Measurements from ENCODE around the gene DYDC2.
"Not testable (repeated sequence)": the region's sequence is repeated elsewhere in the genome, so short reads cannot be mapped to it uniquely, and the experiment has no call there.

The DYDC2 gene

DNA sequence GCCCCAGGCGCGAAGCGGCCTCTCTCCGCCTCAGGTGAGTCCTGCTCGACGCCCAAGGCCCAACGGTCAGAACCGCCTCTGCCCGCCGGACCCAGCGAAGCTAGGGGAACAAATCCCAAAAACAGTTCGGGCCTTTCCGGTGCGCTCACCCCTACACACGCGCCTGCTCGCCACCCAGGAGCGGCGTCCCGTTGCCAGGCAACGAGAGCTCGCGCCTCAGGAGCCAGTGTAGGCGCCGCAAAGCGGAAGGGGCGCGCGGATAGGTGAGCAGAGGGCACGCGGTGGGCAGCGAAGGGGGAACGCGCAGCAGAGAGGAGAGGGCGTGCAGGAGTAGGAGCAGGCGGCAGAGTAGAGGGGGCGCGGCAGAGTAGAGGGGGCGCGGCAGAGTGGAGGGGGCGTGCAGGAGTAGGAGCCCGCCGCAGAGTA is at the start of gene DYDC2, which contains the start of gene DYDC1:
Gene DYDC2, plus strand, starts transcription at position 219 of the 426 bp plus-strand sequence. CDS start 5,663 bp downstream, outside the sequence.
Gene DYDC1, minus strand, starts transcription at position 193 of the 426 bp plus-strand sequence. CDS start 4,154 bp downstream, outside the sequence.
- peak; percentile 11 to 57 (median 22) for DNase-seq

GRCh38 chr10:80313523-80313922 is 43.1 kb upstream of the DYDC2 start:
- no peak for DNase-seq

- DNase-seq, result no peak
Observed at GRCh38 chr10:80315391-80315790, 41.2 kb upstream of the DYDC2 start.

DNA sequence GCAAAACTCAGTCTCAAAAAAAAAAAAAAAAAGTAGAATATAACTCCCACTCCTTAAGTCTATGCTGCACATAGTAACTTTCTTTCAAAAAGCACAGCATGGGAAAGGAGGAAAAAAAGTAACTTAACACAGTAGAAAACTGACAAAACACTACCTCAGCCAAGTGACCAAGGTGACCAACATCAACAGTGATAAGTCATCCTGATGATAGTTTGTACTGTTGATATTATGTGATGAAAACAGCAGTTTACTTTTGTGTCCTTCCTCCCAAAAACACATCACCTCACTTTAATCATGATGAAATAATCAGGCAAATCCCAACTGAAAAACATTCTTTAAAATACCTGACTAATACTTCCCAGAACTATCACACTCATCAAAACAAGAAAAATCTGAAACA is 37.8 kb upstream of the DYDC2 start:
- no peak for DNase-seq

- no peak for DNase-seq
Observed at GRCh38 chr10:80319318-80319717, 37.3 kb upstream of the DYDC2 start.

GRCh38 chr10:80319725-80320290 is 36.8 kb upstream of the DYDC2 start:
- no peak for DNase-seq

DNA sequence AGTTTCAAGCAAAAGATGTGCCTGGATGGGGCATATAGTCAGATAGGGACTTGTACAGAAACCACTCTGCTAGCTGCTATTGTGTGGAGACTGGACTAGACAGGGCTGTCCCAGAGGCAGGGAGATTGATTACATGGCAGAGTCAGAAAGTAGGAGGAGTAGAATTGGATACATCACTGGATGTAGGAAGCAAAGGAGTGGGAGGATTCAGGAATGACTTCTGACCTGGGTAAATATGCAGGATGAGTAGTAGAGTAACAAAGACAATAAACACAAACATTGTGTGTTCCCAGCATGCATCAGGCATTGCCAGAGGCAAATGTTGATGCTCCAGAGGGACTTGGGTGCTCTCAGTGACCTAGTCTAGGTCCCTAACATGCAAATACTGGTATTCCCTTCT is 36.2 kb upstream of the DYDC2 start:
- DNase-seq, result no peak

- no peak for DNase-seq
Observed at GRCh38 chr10:80321183-80321582, 35.4 kb upstream of the DYDC2 start.

- no peak for DNase-seq
Observed at GRCh38 chr10:80322158-80322557, 34.4 kb upstream of the DYDC2 start.

DNA sequence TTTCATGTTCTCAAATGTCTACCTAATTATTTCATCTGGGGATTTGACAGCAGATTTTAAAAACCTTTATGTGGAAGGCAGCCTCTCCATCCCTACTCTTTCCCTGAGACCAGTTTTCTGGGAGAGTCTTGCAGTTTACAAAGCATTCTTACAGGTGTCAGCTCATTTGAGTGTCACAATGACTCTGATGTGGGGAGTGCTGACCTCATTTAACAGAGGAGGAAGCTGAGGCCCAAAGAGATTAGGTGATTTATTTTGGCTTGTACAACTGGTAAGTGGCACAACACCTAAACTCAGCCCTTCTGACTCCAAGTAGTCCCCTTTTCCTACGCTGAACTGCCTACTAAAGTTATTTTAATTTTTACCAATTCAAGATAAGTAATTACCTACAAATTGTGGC is 33.9 kb upstream of the DYDC2 start:
- DNase-seq, result no peak

DNA sequence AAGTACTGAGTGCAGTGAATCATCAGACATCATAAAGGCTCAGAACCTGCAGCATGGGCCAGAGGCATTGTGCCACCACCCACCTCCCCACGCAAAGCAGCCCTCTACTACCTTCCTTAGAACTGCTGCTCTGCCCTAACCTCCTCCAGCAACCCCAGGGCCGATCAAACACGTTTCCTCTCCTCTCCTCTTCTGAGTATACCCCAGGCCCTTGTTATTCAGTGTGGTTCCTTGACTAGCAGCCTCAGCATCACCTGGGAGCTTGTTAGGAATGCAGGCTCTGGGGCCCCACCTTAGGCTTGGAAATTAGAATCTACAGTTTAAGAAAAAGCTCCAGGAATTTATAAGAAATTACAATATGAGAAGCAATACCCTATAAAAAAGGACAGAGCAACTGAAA is 33.3 kb upstream of the DYDC2 start:
- no peak for DNase-seq

DNA sequence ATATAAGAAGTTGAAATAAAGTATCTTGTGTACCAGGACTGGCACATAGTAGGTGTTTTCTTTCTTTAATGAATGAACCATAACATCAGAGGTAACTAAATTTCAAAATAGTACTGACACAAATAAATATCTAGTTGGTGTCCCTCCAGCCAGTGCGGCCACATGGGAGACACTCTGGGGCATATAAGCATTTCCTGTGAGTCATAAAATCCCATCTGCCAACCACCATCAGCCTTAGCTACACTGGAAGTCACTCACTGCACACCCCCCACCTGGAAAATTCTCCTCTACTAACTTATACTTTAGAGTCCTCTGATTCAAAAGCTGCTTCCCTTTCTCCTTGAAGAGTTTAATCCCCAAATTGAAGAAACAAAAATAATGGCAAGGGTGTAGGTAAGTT is 32.5 kb upstream of the DYDC2 start:
- DNase-seq, result no peak

- DNase-seq, result no peak
Observed at GRCh38 chr10:80324891-80325364, 31.7 kb upstream of the DYDC2 start.

DNA sequence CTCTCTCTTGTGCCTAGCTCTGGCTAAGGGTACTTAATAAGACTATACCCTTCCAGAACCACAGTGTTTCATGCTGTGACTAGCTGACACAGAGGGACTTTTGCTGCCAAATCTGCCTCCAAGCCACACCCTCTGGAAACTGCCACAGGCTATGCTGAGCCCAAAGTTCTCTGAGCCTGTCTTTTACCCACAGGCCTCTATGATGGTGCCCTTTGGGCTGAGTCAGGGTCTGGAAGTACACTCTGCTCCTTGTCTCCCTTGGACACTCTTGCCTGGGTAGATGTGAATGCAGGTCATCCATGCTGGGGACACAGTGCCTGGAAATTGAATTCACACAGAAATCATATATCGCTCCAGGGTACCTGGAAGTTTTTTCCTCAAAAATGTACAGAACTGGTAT is 22.6 kb upstream of the DYDC2 start:
- no peak for DNase-seq

- no peak for DNase-seq
Observed at GRCh38 chr10:80344276-80344675, 12.3 kb upstream of the DYDC2 start.

DNA sequence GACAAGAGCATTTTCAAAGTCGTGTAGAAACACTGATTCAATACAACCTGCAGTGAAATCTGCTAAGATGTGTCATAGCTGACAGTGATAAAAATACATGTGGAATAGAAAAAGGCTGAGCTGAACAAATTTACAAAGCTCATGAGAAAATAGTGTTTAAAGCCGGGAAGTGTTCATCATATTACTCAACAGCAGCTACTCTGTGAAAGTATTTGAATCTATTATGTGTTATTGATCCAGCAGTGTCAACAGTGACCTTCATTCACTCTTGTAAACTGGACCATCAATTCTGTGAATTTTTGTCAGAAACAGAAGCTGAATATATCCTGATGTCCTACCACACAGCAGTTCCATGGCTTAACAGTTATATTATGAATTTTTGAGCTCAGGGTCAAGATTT is 11.7 kb upstream of the DYDC2 start:
- DNase-seq, result no peak

GRCh38 chr10:80350251-80350650 is 6.3 kb upstream of the DYDC2 start:
- no peak for DNase-seq

DNA sequence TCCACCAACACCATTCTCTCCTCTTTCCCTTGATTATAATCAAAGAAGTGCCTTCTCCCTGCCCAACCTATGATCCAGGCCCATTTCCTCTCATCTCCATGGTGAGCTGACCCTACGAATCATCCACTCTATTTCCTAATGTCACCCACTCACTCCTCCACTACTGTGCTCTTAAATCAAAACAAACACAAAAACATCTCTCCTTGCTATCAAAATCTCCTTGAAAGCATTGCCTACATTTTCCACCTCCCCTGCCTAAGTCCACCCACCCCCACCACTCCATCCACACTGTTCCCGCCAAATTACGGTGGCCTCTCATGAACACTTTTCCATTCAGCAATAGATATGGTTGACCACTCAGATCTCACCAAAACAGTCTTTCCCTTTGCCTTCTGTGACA is 5.4 kb upstream of the DYDC2 start:
- no peak for DNase-seq

DNA sequence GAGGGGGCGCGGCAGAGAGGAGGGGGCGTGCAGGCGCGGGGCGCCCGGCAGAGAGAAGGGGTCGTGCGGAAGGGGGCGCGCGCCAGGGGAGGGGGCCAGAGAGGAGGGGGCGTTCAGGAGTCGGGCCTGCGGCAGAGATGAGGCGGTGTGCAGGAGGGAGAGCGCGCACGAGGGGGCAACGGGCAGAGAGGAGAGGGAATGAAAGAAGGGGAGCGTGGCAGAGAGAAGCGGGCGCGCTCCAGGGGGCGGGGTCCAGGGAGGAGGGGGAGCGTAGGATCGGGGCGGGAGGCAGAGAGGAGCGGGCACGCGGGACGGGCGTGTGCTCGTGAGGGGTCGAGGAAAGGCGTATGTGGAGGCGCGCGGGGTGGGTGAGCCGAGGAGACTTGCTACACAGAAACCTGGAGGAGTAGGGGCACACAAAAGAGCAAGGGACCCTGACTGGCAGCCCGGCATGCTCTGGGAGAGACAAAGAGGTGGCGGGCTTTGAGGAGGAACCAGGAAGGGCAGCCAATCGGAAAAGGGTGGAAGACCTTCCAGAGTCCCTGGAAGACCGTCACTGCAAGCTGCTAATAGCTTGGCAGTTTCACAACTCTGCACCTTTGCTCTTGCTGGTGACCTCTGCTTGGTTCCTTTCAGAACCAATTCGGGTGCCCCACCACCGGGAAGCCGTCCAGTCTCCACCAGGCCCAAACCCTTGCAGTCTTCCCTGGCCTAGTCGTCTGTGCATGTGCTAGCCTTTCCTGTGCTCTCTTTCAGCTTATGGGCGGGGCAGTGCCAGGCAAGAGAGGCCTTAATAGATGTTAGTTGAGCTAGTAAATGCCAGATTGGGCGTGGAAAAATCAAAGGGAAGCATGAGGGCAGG is 639 bp downstream of the DYDC2 start:
- DNase-seq, result peak in 1 of 6 experiments; percentile 9

- no peak for DNase-seq
Observed at GRCh38 chr10:80357851-80358125, 1.2 kb downstream of the DYDC2 start.

- DNase-seq, result not testable (repeated sequence)
Observed at GRCh38 chr10:80358925-80359324, 2.3 kb downstream of the DYDC2 start.

DNA sequence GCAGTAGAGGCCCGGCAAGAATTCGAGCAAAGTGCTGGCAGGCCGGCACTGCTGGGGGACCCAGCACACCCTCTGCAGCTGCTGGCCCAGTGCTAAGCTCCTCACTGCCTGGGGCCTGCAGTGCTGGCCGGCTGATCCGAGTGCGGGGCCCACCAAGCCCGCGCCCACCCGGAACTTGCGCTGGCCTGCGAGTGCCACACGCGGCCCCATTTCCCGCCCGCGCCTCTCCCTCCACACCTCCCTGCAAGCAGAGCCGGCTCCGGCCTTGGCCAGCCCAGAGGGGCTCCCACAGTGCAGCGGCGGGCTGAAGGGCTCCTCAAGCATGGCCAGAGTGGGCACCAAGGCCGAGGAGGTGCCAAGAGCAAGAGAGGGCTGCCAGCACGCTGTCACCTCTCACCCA is 3.1 kb downstream of the DYDC2 start:
- no peak for DNase-seq

DNA sequence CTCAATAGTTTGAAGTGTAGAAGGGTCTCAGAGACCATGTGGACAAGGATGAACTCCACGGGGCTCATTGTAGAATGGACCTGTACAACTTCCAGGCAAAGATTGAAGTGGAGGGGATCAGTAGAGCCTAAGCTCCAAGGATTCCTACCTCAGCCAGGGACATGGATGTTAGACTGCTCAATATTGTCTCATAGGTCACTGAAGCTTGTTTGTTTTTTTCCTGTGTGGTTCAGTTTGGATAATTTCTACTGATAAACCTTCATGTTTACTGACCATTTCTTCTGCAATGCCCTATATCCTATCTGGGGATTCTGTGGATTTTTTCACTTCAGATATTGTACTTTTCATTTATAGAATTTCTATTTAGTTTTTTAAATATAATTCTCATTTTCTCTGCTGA is 8.9 kb downstream of the DYDC2 start:
- no peak for DNase-seq

DNA sequence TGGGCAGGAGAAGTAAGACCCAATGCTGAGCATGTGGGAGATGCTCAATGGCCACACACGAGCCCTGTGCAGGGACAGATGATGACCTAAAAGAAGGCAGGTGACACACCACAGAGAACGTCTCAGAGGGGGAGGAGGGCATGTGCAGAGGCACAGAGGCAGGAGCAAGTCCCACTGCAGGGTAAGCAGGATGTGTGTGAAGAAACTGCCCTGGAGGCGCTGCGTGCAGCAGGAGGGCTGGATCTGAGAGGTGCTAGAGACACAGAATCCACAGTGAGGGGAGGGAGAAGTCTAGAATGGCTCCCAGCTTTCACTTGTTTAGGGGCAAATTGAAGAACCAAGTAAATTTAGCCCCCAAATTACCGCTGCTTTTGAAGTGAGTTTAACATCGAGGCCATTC is 14.9 kb downstream of the DYDC2 start:
- no peak for DNase-seq

GRCh38 chr10:80372675-80373074 is 16.1 kb downstream of the DYDC2 start:
- DNase-seq, result no peak

All from stimulated activated naive CD4-positive, alpha-beta T cell (primary cell).